Renal cortex interstitium (tissue), 11 donors: ENCODE results near the gene OR2F1. TPM values are rescaled to one million over a fixed set of nuclear protein-coding genes. Genes with fewer than 3 reads are reported as not detected.

Experiments
- DNase-seq, 11 donors: peaks; one replicate each; pipeline ENCODE4 v3.0.0-alpha.2; 2013; ENCODE audit warnings: low read depth in 9 of 11, low spot score in 4 of 11; ENCODE audit errors: extremely low read depth in 1 of 11
- polyA plus RNA-seq, 3 donors: library from polyadenylated mRNA; unstranded; fragments of 120-200 nt; gene quantifications; one replicate each; pipeline ENCODE4 v1.2.1, GENCODE V29; 2013; ENCODE audit not compliant: insufficient read length in 3 of 3

Gene OR2F1
- polyA plus RNA-seq, 3 donors: 0.04 to 0.18 TPM; not detected in 1

DNA sequence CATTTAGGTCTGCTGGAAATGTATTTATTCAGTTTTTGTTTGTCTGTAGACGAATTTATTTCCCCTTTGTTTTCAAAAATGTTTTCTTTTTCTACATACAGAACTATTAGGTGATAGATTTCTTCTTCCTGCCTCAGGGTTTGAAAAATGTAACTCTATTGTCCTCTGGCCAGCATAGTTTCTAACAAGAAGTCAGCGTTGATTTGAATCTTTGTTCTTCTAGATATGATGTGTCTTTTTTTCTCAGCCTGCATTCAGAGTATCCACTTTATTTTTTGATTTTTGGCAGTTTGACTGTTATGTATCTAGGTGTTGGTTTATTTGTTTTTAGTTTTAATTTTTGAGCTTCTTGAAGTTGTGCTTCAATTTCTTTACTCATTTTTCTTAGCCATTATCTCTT is 7.5 kb upstream of the OR2F1 start:
- DNase-seq: no peak

DNA sequence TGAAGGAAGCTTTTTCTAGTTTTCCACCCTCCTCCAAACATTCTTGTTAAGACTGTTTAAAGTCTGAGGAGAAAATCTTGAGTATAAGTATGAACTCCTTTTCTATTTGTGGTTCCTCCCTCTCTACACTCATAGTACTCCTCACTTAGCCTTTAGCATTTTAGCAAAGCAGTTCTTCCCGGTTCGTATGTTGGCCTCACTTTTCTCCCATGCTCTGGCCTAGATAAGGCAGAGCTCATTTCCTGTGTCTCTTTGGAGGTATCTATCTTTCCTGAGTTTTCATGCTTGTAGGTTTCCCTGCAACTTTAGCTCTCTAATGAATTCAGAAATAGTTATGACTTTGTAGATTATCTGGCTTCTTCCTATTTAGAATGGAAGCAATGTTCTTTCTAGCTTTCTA is 5.9 kb upstream of the OR2F1 start:
- no peak for DNase-seq

DNA sequence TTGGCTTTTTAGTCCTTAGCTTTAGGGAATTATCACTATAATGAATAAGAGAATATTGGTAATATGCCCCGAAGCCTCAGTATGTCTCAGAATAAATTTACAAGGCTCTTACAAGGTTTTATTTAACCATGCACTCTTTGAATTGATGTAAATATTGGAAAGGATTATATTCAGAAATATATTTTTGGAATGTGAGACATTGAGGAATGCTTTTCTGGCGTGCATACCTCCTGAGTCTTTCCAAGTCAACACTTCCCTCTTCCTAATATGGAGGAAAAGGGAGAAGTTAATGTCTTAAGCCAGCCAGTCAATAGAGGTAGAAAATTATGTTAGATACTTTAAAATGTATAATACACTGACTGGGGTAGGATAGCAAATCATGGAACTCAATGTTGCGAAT is 1.2 kb upstream of the OR2F1 start:
- DNase-seq: no peak

DNA sequence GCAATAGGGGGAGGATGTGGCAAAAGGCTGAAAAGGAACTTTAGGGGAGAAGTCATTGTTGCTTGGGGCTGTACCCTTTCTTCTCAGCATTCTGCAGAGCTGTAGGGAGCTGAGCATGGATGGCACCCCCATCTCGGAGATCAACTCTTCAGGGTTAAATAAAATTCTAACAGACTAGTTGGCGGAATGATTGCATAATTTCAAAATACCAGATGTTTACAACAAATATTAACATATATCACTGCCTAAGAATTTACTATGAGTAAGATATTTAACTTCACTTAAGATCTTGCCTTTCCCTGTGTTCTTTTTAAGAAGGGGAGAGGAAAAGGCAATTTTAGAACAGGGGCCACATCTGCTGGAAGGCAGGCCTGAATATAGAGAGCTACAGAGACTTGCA is 509 bp upstream of the OR2F1 start:
- no peak for DNase-seq

DNA sequence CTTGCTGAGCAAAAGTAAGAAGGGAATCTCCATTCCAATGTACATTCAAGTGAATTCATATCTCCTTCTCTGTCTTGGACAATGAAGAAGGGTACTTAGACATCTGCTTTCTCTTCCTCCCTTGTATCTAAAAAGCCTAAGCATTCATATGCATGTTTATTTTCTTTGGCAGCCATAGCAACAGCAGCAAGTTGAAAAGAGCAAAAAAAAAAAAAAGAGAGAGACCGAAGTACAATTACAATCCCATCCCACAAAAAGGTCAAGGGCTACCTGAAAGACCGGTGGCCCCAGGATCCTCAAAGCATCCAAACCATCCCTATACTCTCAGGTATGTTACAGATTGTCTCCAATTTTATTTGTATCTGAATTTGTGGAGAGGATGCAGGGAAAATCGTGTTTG is 4.1 kb downstream of the OR2F1 start:
- DNase-seq: no peak

DNA sequence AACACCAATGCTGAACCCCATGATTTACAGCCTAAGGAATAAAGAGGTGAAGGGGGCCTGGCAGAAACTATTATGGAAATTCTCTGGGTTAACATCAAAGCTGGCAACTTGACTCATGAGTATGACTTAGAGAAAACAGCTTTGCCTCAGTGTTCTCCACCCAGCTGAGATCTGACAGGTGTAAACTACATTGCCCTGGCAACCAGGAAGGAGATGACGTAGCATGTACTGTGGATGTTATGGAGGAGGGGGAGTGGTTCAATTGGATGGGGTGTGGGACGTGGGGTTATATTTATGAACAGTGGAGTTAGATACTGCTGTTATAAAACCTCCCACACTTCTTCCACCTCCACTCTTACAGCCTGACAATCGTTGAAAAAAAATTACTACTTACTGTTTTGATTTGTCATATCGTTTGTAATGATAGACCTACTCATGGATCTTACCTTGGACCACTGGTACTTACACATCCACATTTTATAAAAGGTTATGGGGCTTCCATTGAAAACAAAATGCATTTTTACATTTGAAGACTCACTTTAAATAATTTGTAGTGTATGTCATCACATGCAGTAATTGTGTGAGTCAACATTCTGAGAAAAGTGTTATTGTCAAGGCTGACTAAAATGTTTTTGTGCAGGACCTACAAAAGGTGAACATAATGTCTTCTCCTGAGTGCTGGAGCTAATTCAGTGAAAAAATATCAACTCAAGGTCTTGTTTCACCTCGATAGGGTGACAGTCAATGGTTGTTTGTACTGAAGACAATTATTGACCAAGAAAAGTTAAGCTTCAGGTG is 6.4 kb downstream of the OR2F1 start:
- no peak for DNase-seq

DNA sequence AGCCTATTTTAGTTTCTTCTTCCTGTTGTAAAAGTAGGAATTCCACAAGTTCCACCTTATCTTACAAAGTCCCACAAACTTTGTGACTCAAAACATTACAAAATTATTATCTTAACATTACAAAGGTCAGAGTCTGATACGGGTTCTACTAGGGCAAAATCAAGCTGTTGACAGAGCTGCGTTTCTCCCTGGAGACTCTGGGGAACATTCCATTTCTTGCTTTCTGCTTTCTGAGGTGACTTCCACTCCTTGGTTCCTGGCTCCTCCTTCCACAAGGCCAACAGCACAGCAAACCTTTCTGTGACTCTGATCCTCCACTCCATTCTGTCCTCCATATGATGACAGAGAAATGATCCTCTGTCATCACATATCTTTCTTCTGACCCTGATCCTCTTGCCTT is 10.6 kb downstream of the OR2F1 start:
- DNase-seq: no peak

DNA sequence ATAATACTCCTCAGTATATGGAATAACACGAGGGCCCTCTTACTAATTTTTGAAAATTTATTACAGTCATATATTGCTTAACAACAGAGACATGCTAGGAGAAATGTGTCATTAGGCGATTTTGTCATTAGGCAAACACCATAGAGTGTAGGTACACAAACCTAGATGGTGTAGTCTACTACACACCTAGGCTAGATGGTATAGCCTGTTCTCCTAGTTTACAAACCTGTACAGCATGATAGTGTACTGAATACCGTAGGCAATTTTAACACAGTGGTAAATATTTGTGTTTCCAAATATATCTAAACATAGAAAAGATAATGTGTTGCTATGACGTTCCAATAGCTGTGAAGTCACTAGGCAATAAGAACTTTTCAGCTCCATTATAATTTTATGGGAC is 12.8 kb downstream of the OR2F1 start:
- no peak for DNase-seq

DNA sequence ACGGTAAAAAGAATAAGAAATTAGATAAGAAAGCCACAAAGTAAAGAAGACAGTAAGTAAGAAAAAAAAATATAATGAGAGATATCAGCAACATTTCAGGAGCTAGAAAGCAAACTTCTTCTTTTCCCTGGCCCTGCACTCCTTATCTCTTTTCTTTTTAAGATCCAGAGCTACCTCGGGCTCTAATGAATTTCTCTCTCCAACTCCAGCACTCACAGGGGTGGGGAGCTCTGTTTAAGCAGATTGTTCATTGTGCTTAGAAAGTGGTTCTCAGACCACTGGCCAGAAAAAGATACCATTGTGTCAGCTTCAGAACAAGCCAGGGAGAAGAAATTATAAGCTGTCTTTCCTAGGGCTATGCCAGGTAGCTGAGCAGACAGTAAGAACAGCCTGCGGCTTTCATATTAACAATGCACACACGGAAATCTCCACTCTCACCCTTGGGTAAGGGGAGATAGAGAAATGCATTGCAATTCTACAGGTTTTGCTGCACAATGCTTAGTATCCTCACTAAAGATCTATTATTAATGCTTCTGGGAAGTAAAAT is 19.3 kb downstream of the OR2F1 start:
- no peak for DNase-seq

DNA sequence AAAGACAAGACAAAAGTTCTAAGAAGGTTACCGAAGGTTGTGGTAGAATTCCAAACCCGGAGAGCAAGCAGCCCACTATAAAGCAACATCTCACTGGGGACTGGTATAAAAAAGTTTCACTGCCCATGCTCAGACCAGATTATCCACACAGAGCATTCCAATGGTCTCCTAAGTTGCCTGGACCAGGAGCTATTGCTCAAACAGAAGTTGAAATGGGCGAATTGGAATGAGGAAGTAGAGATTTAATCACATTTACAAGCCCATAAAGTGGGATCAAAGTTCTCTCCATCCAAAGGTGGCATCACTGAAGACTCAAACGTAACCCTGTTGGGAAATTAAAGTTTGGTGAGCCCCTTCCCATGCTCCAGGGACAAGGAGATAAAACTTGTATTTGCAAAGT is 19.8 kb downstream of the OR2F1 start:
- DNase-seq: no peak

DNA sequence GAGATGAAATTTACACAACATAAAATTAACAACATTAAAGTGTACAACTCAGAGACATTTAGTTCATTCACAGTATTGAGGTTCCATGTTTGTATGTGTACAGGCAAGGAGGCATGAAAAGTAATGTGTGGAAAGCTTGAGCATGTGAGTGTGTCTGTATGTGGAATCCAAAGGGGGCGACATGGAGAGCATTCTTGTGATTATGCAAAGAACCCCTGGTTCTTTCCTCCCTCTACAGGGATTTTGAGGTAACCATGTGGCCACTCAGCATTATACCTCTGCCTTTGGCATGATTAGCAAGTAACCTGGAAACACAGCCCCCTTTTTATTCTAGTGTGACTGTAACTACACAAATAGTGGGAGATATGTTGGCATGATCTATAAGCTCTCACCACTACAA is 21.0 kb downstream of the OR2F1 start:
- no peak for DNase-seq

DNA sequence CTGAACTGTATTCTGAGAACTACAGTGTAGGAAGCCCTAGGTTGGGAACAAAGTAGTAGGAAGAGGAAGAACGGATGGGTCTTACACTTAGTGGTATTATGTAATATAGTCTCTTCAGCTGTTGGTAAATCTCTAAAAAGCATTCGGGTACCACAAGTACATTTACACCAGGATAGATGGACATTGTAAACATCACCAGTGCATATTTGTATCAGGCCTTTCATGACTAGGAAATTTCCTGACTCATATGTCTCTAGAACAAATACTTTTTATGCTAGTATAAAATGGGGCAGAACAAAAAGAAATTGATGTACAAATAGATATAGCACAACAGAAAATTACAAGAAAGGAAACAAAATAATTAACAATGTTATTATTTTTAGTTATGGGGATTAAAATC is 23.9 kb downstream of the OR2F1 start:
- DNase-seq: no peak

DNA sequence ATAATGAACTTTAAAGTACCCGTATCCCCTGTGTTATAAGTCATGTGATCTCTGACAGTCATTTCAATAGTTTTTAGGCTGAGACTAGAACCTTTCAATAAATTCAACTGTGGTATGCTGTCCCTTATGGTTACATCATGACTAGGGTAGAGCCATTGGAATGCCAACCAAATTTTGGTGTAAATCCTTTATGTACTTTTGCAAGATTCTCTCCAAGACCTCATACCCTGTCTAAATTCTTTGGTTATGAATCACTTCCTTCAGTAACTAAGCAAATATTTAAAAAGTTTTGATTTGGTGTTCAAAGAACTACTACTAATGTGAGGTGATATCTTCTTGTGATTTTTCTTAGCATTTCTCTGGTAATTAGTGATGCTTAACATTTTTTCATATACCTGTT is 24.7 kb downstream of the OR2F1 start:
- no peak for DNase-seq

DNA sequence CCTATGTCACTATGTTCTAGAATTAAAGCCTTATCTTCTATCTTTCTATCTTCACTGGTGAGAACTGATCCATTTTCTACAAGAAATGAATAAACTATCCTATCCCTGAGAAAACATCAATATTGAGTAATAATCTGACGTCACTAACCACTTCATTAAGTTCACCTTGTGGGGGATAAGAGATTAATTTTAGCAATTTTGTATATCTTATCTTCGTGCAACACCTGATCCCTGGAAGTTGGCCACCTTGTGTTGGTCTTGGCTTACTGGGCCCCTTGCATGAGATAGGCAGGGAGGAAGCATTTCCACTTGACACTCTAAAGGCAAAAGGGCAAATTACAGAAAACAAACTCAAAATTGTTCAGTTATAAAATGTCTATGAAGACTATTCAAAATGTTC is 25.4 kb downstream of the OR2F1 start:
- DNase-seq: no peak

DNA sequence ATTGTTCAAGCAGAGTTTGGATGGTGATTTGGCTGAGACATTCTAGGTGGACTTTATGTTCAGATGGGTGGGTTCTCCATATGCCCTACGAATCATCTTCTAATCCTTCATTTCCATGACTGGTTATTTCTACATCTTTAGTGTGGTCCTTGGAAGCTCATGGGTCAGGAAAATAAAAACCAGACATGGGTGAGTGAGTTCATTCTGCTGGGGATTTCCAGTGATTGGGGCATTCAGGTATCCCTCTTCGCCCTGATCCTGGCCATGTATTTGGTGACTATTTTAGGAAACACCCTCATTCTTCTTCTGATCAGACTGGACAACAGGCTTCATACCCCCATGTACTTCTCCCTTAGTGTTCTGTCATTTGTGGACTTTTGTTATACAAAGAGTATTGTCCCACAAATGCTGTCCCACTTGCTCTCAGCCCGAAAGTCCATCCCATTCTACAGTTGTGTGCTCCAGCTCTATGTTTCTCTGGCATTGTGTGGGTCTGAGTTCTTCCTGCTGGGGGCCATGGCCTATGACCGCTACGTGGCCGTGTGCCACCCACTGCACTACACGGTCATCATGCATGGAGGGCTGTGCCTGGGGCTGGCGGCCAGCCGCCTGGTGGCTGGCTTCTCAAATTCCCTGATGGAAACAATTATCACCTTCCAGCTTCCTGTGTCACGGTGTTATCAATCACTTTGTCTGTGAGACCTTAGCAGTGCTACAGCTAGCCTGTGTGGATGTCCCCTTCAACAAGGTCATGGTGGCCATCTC is 26.3 kb downstream of the OR2F1 start:
- no peak for DNase-seq

DNA sequence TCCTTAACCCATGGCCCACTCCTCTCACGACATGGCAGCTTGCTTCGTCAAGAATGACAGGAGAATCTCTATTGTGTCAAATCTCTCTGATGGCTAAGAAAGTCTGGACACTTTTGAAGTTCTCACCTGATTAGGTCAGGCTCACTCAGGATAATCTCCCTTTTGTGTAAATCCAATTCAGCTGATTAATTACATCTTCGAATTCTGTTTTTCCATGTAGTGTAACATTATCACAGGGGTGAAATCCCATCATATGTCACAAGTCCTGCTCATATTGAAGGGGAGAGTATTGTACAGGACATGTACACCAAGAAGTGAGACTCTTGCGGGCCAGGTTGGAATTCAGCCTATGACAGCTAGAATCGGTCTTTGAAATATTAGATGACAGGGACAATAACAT is 29.3 kb downstream of the OR2F1 start:
- no peak for DNase-seq

DNA sequence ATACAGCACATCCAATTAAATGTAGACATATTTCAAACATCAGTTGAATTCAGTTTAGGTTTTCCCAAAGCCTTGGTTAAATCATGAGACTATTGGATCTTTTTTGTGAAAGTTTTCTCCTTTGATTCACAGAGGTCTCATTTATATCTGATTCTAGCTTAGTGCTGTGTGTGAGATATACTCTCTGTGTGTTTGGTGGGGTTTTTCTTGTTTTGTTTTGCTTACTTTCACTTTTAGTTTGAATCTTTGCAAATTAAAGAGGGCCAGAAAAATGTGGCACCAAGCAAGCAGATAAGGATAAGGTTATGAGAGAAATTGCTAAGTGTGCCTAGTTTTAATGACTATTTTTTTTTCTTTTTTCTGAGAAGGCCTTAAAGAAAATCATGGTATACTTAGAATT is 32.9 kb downstream of the OR2F1 start:
- no peak for DNase-seq

DNA sequence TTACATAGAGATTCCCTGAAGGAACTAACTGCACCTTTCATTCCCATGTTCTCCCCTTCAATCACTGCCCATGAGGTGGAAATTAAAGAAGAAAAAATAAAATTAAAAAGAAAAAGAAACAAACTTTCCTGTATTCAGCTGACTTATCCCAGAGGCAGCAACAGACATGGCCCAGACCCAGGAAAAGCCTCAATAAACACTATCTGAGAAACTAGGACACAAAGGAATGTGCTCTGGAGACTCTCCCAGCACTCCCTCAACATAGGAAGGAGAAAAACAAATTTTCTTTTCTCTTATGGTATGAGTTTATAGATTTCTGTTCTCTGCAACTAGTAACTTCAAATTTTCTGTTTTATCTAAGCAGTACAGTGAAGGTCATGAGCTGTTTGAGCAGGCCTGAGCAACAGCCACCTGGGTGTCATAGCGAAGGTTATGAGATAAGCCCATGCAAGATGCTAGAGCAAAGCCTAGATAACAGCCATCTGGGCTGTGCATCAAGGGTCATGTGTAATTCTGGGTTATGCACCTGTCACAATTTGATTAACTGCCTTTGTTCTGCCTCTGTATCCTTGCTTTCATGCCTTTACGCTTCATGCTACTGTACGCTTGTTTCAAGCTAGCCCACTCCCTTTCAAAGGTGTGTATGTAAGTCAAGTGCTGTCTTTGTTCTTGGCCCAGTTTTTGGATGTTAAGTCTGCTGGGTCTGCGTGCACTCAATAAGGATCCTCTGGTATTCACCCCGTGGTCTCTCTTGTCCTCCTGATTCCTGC is 34.5 kb downstream of the OR2F1 start:
- no peak for DNase-seq

DNA sequence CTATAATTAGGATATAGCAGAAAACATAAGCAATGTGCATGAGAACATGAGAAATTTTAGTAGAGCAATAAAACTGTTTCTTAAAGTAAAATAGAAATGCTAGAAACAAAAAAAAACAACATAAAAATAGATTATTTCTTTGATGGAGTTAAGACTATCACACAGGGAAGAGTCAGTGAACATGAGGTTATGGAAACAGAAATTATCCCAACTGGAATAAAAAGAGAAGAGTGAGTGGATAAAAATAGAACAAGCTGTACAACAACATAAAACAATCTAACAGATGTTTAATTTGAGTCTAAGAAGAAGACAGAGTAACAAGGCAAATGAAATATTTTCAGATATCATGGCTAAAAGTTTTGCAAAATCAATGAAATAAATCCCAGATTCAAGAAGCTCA is 38.0 kb downstream of the OR2F1 start:
- no peak for DNase-seq

DNA sequence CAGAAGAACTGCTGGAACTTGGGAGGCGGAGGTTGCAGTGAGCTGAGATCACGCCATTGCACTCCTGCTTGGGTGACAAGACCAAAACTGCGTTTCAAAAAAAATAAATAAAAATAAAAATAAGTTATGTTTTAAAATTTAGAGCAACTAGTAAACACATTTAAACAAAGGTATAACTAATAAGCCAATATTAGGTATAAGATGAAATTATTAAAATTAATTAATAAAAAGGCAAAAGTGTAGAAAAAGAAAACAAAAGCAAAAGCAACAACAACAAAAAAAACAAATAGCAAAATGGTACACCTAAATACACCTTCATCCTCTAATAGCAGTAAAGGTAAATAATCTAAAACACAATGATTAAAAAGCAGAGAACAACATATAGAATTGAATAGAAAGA is 39.3 kb downstream of the OR2F1 start:
- no peak for DNase-seq
